GM18502 (cell line): ENCODE data around the gene CDH4.

Source experiments
- ATAC-seq: cut with Tn5 transposase; IDR thresholded peaks from one replicate; pipeline ENCODE4 v1.9.1; 2021; ENCODE audit warnings: mild to moderate bottlenecking; ENCODE audit not compliant: unreplicated experiment, poor library complexity

Gene CDH4

GRCh38 chr20:61299104-61299503, 47.0 kb downstream of the CDH4 start:
- ATAC-seq, result no peak

GRCh38 chr20:61299618-61300017, 47.6 kb downstream of the CDH4 start:
- no peak for ATAC-seq

GRCh38 chr20:61300293-61300692, 48.2 kb downstream of the CDH4 start:
- no peak for ATAC-seq

GRCh38 chr20:61300709-61301108, 48.6 kb downstream of the CDH4 start:
- ATAC-seq, result no peak

- no peak for ATAC-seq
Observed at GRCh38 chr20:61301711-61302525, 49.9 kb downstream of the CDH4 start.

- no peak for ATAC-seq
Observed at GRCh38 chr20:61303217-61303616, 51.2 kb downstream of the CDH4 start.

- ATAC-seq, result no peak
Observed at GRCh38 chr20:61303675-61304074, 51.6 kb downstream of the CDH4 start.

GRCh38 chr20:61304750-61305149, 52.7 kb downstream of the CDH4 start:
- no peak for ATAC-seq

- ATAC-seq, result no peak
Observed at GRCh38 chr20:61306937-61307475, 54.9 kb downstream of the CDH4 start.

- ATAC-seq, result no peak
Observed at GRCh38 chr20:61307686-61308476, 55.8 kb downstream of the CDH4 start.

- ATAC-seq, result no peak
Observed at GRCh38 chr20:61308477-61308774, 56.4 kb downstream of the CDH4 start.

- ATAC-seq, result no peak
Observed at GRCh38 chr20:61310954-61311353, 58.9 kb downstream of the CDH4 start.

- no peak for ATAC-seq
Observed at GRCh38 chr20:61311656-61312387, 59.8 kb downstream of the CDH4 start.

GRCh38 chr20:61312925-61313324, 60.9 kb downstream of the CDH4 start:
- ATAC-seq, result no peak

GRCh38 chr20:61313396-61313795, 61.3 kb downstream of the CDH4 start:
- no peak for ATAC-seq

- ATAC-seq, result no peak
Observed at GRCh38 chr20:61314326-61315010, 62.4 kb downstream of the CDH4 start.

- ATAC-seq, result no peak
Observed at GRCh38 chr20:61315319-61315718, 63.3 kb downstream of the CDH4 start.

- no peak for ATAC-seq
Observed at GRCh38 chr20:61316346-61316745, 64.3 kb downstream of the CDH4 start.

GRCh38 chr20:61317966-61318530, 66.0 kb downstream of the CDH4 start:
- ATAC-seq, result no peak
